Astrocyte (in vitro differentiated cells and primary cell): ENCODE data around the gene FGGY. TPM values are rescaled to one million over a fixed set of nuclear protein-coding genes. Genes with fewer than 3 reads are reported as not detected.

Source experiments
- DNase-seq: peaks from one replicate; pipeline ENCODE4 v3.0.0-alpha.2; 2010; ENCODE audit warnings: low read depth
- FAIRE-seq: peaks from 2 replicates; lab custom pipeline; 2011; peaks lifted over from hg19 to GRCh38; lab: Jason Lieb, UNC
- H2AFZ ChIP-seq: 2 replicates; pipeline ENCODE4 v1.6.0; 2012; ENCODE audit warnings: low read depth, low read length, inconsistent platforms
- H3K27ac ChIP-seq: 2 replicates; pipeline ENCODE4 v1.5.1; 2011; ENCODE audit warnings: low read depth, low read length, inconsistent platforms
- H3K27me3 ChIP-seq: 2 replicates; pipeline ENCODE4 v1.6.0; 2011; ENCODE audit warnings: low read length, inconsistent platforms; ENCODE audit not compliant: insufficient read depth
- H3K36me3 ChIP-seq: 2 replicates; pipeline ENCODE4 v1.5.1; 2011; ENCODE audit warnings: low read length, inconsistent platforms; ENCODE audit not compliant: insufficient read depth
- H3K4me1 ChIP-seq: 2 replicates; pipeline ENCODE4 v1.5.1; 2011; ENCODE audit warnings: low read length, inconsistent platforms; ENCODE audit not compliant: insufficient read depth
- H3K4me2 ChIP-seq: 2 replicates; pipeline ENCODE4 v1.6.0; 2012; ENCODE audit warnings: low read length, inconsistent platforms
- H3K4me3 ChIP-seq: 2 replicates; pipeline ENCODE4 v1.5.1; 2011; ENCODE audit warnings: low read depth, mild to moderate bottlenecking, low read length, inconsistent platforms; ENCODE audit not compliant: insufficient read depth
- H3K79me2 ChIP-seq: 2 replicates; pipeline ENCODE4 v1.6.0; 2012; ENCODE audit warnings: mild to moderate bottlenecking, low read length, inconsistent platforms; ENCODE audit not compliant: insufficient read depth
- H3K9ac ChIP-seq: 2 replicates; pipeline ENCODE4 v1.6.0; 2012; ENCODE audit warnings: mild to moderate bottlenecking, low read length, inconsistent platforms
- H3K9me3 ChIP-seq: 2 replicates; pipeline ENCODE4 v1.5.1; 2012; ENCODE audit warnings: low read depth, mild to moderate bottlenecking, low read length, inconsistent platforms; ENCODE audit not compliant: insufficient read depth
- H4K20me1 ChIP-seq: 2 replicates; pipeline ENCODE4 v1.6.0; 2012; ENCODE audit warnings: low read length, inconsistent platforms; ENCODE audit not compliant: insufficient read depth
- H3K27ac Mint-ChIP-seq: one replicate; pipeline ENCODE4 v1.8.0; 2021; ENCODE audit warnings: mild to moderate bottlenecking, mixed read lengths; ENCODE audit not compliant: unreplicated experiment
- H3K27me3 Mint-ChIP-seq: one replicate; pipeline ENCODE4 v1.8.0; 2021; ENCODE audit warnings: low read depth, mixed read lengths; ENCODE audit not compliant: unreplicated experiment
- H3K36me3 Mint-ChIP-seq: one replicate; pipeline ENCODE4 v1.8.0; 2021; ENCODE audit warnings: low read depth, mixed read lengths; ENCODE audit not compliant: unreplicated experiment
- H3K4me1 Mint-ChIP-seq: one replicate; pipeline ENCODE4 v1.8.0; 2021; ENCODE audit warnings: low read depth, mixed read lengths; ENCODE audit not compliant: unreplicated experiment
- H3K4me3 Mint-ChIP-seq: one replicate; pipeline ENCODE4 v1.8.0; 2021; ENCODE audit warnings: mild to moderate bottlenecking, moderate library complexity, mixed read lengths; ENCODE audit not compliant: unreplicated experiment
- H3K9me3 Mint-ChIP-seq: one replicate; pipeline ENCODE4 v1.8.0; 2021; ENCODE audit warnings: mild to moderate bottlenecking, mixed read lengths; ENCODE audit not compliant: unreplicated experiment
- EZH2 ChIP-seq: IDR thresholded peaks from 2 replicates; pipeline ENCODE4 v1.6.1; 2012; ENCODE audit warnings: mild to moderate bottlenecking, low read length, inconsistent platforms; ENCODE audit not compliant: insufficient read depth
- total RNA-seq: library from RNA; stranded (reverse); gene quantifications from 2 replicates; pipeline ENCODE4 v1.2.1, GENCODE V29; 2021
- TF ChIP-seq, protein P1 (sequence below): IDR thresholded peaks from 2 replicates; pipeline ENCODE4 v1.5.1; 2011; ENCODE audit warnings: low read depth, mild to moderate bottlenecking, inconsistent platforms, low read length, moderate library complexity; ENCODE audit not compliant: insufficient read depth

FGGY gene
- total RNA-seq, 1 donor from 2014 or later, result 6.8 TPM

DNA sequence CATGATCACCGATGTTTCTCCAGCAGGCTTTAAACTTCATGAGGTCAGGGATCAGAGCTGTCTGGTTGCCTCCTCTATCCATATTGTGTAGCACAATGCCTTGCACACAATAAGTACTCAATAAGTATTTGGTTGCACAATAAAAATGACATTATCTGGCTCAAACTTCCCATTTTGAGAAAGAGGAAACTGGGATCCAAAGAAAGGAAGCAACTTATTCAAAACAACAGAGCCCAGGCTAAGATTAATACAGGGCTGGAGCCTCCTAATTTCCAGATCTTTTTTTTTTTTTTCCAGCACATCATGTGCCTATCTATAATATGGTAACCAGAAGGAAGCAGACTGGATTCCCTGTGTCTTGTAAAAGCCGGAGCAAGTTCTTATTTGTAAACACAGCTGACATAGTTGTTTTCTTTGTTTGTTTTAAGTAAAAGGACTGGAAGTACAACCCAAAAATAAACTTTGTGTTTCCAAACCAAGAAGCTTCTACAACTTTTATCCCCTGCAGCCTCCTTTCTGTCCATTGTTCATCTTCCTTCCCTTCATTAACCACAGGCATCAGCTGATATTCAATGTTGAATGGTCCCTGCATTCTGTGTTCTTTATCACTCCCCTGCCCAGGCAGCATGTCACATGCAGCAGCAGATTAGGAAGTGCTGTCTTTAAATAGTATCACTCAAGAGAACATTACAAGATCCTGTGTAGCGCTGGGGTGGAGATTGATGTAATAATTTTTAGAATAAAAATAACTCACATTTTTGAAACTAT lies 446.6 kb downstream of the FGGY start:
- TF ChIP-seq EZH2, result no peak
- TF ChIP-seq, protein P1, sequence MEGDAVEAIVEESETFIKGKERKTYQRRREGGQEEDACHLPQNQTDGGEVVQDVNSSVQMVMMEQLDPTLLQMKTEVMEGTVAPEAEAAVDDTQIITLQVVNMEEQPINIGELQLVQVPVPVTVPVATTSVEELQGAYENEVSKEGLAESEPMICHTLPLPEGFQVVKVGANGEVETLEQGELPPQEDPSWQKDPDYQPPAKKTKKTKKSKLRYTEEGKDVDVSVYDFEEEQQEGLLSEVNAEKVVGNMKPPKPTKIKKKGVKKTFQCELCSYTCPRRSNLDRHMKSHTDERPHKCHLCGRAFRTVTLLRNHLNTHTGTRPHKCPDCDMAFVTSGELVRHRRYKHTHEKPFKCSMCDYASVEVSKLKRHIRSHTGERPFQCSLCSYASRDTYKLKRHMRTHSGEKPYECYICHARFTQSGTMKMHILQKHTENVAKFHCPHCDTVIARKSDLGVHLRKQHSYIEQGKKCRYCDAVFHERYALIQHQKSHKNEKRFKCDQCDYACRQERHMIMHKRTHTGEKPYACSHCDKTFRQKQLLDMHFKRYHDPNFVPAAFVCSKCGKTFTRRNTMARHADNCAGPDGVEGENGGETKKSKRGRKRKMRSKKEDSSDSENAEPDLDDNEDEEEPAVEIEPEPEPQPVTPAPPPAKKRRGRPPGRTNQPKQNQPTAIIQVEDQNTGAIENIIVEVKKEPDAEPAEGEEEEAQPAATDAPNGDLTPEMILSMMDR, result no peak
- Histone ChIP-seq H3K79me2 (no peaks in the 10 kb centered on the region), H3K4me2 (no peak overlapping the region), H2AFZ (no peak overlapping the region), H3K4me1 (peaks cover 8% of the 10 kb centered on the region), H3K9ac (no peak overlapping the region), H3K27ac (no peak overlapping the region), H3K9me3 (no peaks in the 10 kb centered on the region), H3K36me3 (no peaks in the 10 kb centered on the region), H3K27me3 (no peaks in the 10 kb centered on the region), H3K4me3 (no peak overlapping the region), H4K20me1 (no peaks in the 10 kb centered on the region)
- H3K27me3 Mint-ChIP-seq, result no peaks in the 10 kb centered on the region
- peaks cover 4% of the 10 kb centered on the region for H3K9me3 Mint-ChIP-seq
- no peak overlapping the region for H3K27ac Mint-ChIP-seq
- no peaks in the 10 kb centered on the region for H3K36me3 Mint-ChIP-seq
- no peak overlapping the region for H3K4me3 Mint-ChIP-seq
- DNase-seq (no peak), FAIRE-seq (no peak)
- peaks cover 9% of the 10 kb centered on the region for H3K4me1 Mint-ChIP-seq

DNA sequence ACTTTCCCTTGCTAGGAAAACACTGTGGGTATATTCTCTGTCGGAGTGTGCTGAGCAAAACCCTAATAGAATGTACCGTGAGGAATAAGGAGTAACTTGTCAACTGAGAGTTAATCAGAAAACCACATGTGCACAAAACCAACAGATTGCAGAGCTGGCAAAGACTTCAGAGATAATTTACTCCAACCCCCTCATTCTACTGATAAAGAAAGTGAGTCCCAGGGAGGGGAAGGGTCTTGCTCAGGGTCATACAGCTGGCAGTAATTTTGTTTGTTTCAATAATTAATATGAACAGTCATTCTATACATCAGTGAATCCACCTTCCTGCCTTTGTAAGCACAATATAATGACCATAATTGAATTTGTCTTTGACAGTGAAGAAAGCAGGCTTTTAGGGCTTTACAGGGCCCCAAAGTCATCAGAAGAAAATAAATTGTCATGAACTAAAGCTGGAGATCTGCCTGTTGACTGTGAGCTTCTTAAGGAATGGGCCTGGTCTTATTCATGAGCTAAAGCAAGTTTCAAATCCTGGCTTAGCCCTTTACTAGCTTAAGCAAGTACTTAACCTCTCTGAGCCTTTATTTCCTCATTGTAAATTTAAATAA lies 450.6 kb downstream of the FGGY start:
- H3K79me2 ChIP-seq, result no peaks in the 10 kb centered on the region
- no peak overlapping the region for H3K27ac Mint-ChIP-seq
- H3K4me1 Mint-ChIP-seq, result peaks cover 13% of the 10 kb centered on the region
- H2AFZ ChIP-seq, result no peak overlapping the region
- H3K36me3 Mint-ChIP-seq, result no peaks in the 10 kb centered on the region
- H3K27me3 Mint-ChIP-seq, result no peaks in the 10 kb centered on the region
- no peak overlapping the region for H3K4me3 Mint-ChIP-seq
- TF ChIP-seq, protein P1, result no peak
- no peak for TF ChIP-seq EZH2
- H3K4me3 ChIP-seq, result no peak overlapping the region
- no peak overlapping the region for H3K9ac ChIP-seq
- H3K9me3 Mint-ChIP-seq, result peaks cover under 1% of the 10 kb centered on the region
- no peaks in the 10 kb centered on the region for H3K27me3 ChIP-seq
- FAIRE-seq, result no peak
- H3K4me2 ChIP-seq, result no peak overlapping the region
- H3K4me1 ChIP-seq, result peaks cover 12% of the 10 kb centered on the region
- DNase-seq, result peak; percentile 30
- H4K20me1 ChIP-seq, result no peaks in the 10 kb centered on the region
- no peak overlapping the region for H3K27ac ChIP-seq
- no peaks in the 10 kb centered on the region for H3K9me3 ChIP-seq
- no peaks in the 10 kb centered on the region for H3K36me3 ChIP-seq

DNA sequence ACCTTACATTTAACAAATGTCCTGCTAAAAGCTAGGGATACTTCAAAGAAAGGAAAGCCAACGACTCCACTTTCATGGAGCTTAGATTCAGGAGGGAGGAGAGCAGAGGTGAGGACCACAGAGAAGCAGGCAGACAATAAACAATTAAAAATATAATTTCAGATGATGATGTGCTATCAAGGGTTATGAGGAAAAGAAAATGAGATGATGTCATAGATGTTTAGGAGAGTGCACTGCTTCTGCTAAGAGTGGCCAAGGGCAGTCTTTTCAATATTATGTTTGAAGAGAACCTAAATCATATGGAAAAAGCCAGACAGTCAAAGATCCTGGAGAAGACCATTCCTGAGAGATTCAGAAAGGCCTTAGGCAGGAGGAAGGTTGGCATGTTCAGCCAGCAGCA lies 451.2 kb downstream of the FGGY start:
- H3K27me3 Mint-ChIP-seq, result no peaks in the 10 kb centered on the region
- no peak overlapping the region for H3K4me3 Mint-ChIP-seq
- H3K4me1 Mint-ChIP-seq, result peaks cover 13% of the 10 kb centered on the region
- Histone ChIP-seq H3K36me3 (no peaks in the 10 kb centered on the region), H3K27me3 (no peaks in the 10 kb centered on the region), H4K20me1 (no peaks in the 10 kb centered on the region), H3K4me3 (no peak overlapping the region), H3K27ac (no peak overlapping the region), H3K79me2 (no peaks in the 10 kb centered on the region), H3K4me2 (no peak overlapping the region), H3K9me3 (no peaks in the 10 kb centered on the region), H3K9ac (no peak overlapping the region), H3K4me1 (peaks cover 12% of the 10 kb centered on the region), H2AFZ (no peak overlapping the region)
- H3K27ac Mint-ChIP-seq, result no peak overlapping the region
- TF ChIP-seq, protein P1, result no peak
- no peak for TF ChIP-seq EZH2
- DNase-seq (no peak), FAIRE-seq (no peak)
- H3K36me3 Mint-ChIP-seq, result no peaks in the 10 kb centered on the region
- H3K9me3 Mint-ChIP-seq, result no peaks in the 10 kb centered on the region
